Heart left ventricle (tissue), 16 donors: ENCODE data around the gene ABCC4. TPM values are rescaled to one million over a fixed set of nuclear protein-coding genes. Genes with fewer than 3 reads are reported as not detected.
"Not testable (repeated sequence)": the region's sequence is repeated elsewhere in the genome, so short reads cannot be mapped to it uniquely, and the experiment has no call there.

Experiments
- ATAC-seq, 4 donors: fragments of 200-7000 bp; cut with Tn5 transposase; one replicate each; pipeline ENCODE4 v1.9.1; 2020 to 2022; ENCODE audit warnings: moderate library complexity in 4 of 4, mild to moderate bottlenecking in 3 of 4, moderate number of reproducible peaks in 1 of 4
- DNase-seq, 5 donors: peaks; one replicate each; pipeline ENCODE4 v3.0.0-alpha.2; 2020
- H3K27ac ChIP-seq, 12 donors: fragments of 200-600 bp; sonication (generic) in 4 of 12; one replicate each; pipeline versions ENCODE4 v1.5.0 to v1.8.0; 2016 to 2022; ENCODE audit warnings: mild to moderate bottlenecking in 2 of 12
- H3K27me3 ChIP-seq, 9 donors: fragments of 200-600 bp; sonication (generic) in 2 of 9; one replicate each; pipeline versions ENCODE4 v1.5.1 to v1.8.0; 2016 to 2022; ENCODE audit warnings: mild to moderate bottlenecking in 3 of 9
- H3K36me3 ChIP-seq, 9 donors: fragments of 200-600 bp; sonication (generic) in 2 of 9; one replicate each; pipeline versions ENCODE4 v1.5.0 to v1.8.0; 2018 to 2022; ENCODE audit warnings: mild to moderate bottlenecking in 2 of 9
- H3K4me1 ChIP-seq, 12 donors: fragments of 200-600 bp; sonication (generic) in 4 of 12; one replicate each; pipeline versions ENCODE4 v1.5.0 to v1.8.0; 2016 to 2022; ENCODE audit warnings: mild to moderate bottlenecking in 3 of 12
- H3K4me3 ChIP-seq, 12 donors: fragments of 200-600 bp; sonication (generic) in 4 of 12; one replicate each; pipeline versions ENCODE4 v1.5.0 to v1.8.0; 2017 to 2022; ENCODE audit warnings: mild to moderate bottlenecking in 9 of 12, moderate library complexity in 4 of 12
- H3K9me3 ChIP-seq, 12 donors: fragments of 200-600 bp; sonication (generic) in 4 of 12; one replicate each; pipeline versions ENCODE4 v1.5.0 to v1.8.0; 2016 to 2022; ENCODE audit warnings: mild to moderate bottlenecking in 1 of 12
- CTCF ChIP-seq, 12 donors: fragments of 200-600 bp; sonication (generic) in 4 of 12; IDR thresholded peaks; one replicate each; pipeline versions ENCODE4 v1.5.0 to v1.8.0; 2018 to 2022; ENCODE audit warnings: antibody characterized with exemption in 12 of 12, mild to moderate bottlenecking in 5 of 12
- POLR2A ChIP-seq, 2 donors: fragments of 450-650 bp; IDR thresholded peaks; one replicate each; pipeline ENCODE4 v1.6.1; 2017; ENCODE audit warnings: antibody characterized with exemption in 2 of 2, mild to moderate bottlenecking in 2 of 2, moderate library complexity in 2 of 2
- WGBS, 4 donors: extraction: QIAGEN DNeasy Blood & Tissue Kit in 2 of 4; methylation state at CpG; one replicate each; pipeline versions ENCODE4 v1.1.5 to v1.1.7; 2013 to 2018; 5-methylcytosine and 5-hydroxymethylcytosine counted together
- intact Hi-C, 10 donors: fragments of 100-400 bp; cut with DNase I; formaldehyde crosslinking; loops; one replicate each; pipeline versions ENCODE4 v1.11.1 to v1.14.2; 2022
- polyA plus RNA-seq, 2 donors: library from polyadenylated mRNA; stranded (reverse); fragments of 200-250 nt; gene quantifications; one replicate each; pipeline ENCODE4 v1.2.3, GENCODE V29; 2013
- total RNA-seq, 9 donors: library from RNA; depleted of rRNA in 2 of 9; stranded (reverse); fragments of >200 nt in 2 of 9; fragmentation: NEBNext Ultra II Directional in 3 of 9; extraction: Animal tissue kit (Norgen Biotek cat#: 25700) in 3 of 9; gene quantifications; one replicate each; pipeline versions ENCODE4 v1.1.0 to v1.2.4, GENCODE V29; 2016 to 2023
- donor health status: ischemic (EF 13 %, LVEDD 7.1; RV severe dilation, severe dysfunction).
- donor health status: healthy with polysubstance abuse.
- donor health status: DM: no; HTN: yes; CAD: no.
- donor health status: DM: no; HTN: no; CAD: no.
- donor health status: ischemic (EF 25% LVEDD 6.9; RV normal size, moderate dysfunction).
- donor health status: ischemic (EF 25% LVEDD 5.7; RV mildly dilated, moderate dysfunction).
- donor health status: healthy.
- donor health status: DM: yes; HTN: yes; CAD: no.
- donor health status: ischemic (EF 35%, LVEDD 5.7; RV mildly dilated, moderate dysfunction).
- donor health status: nonischemic (EF 11% LVEDD 7.7; RV severe dilation, severe dysfunction).
- donor health status: DM: yes; HTN: yes; CAD: no.
- donor health status: PGD.
- donor health status: ischemic (EF 29% LVEDD 5.4; RV normal size, mild dysfunction).
- donor health status: nonischemic (EF 23%, LVEDD 6.1; RV moderate dilation, normal function).

The ABCC4 gene
- total and polyA plus RNA-seq, 11 donors, result 0.69 to 9.0 (median 5.3) TPM

GRCh38 chr13:95275322-95276036 lies 25.8 kb downstream of the ABCC4 start:
- H3K4me3 ChIP-seq, result no peak overlapping the region
- intact Hi-C loops, result no loop called here
- peaks cover 0 to 1% (median 0%) of the 10 kb centered on the region in 12 donors for H3K9me3 ChIP-seq
- H3K27ac ChIP-seq, result peak overlapping the region in 4 of 12 donors; percentile 11 to 32 (median 22)
- peaks cover 0 to 44% (median 13%) of the 10 kb centered on the region in 12 donors for H3K4me1 ChIP-seq
- no peaks in the 10 kb centered on the region for H3K36me3 ChIP-seq
- ATAC-seq (no peak), DNase-seq (no peak)
- TF ChIP-seq CTCF (IDR thresholded peaks at IDR 0.05) (no peak), POLR2A (IDR thresholded peaks at IDR 0.05) (no peak)
- 81 to 89% (median 85%) methylated on average over 4 of the region's 4 CpGs for WGBS, 4 donors
- no peaks in the 10 kb centered on the region for H3K27me3 ChIP-seq

- ATAC-seq, H3K36me3 ChIP-seq, H3K4me3 ChIP-seq, intact Hi-C loops, H3K9me3 ChIP-seq, H3K27me3 ChIP-seq, DNase-seq: not testable (repeated sequence)
- Histone ChIP-seq H3K4me1 (peaks cover 0 to 33% (median 7%) of the 10 kb centered on the region in 12 donors), H3K27ac (peak overlapping the region in 6 of 12 donors; percentile 15 to 58 (median 38))
- 85 to 89% (median 86%) methylated on average over 11 to 12 of the region's 12 CpGs for WGBS, 4 donors
Measured at GRCh38 chr13:95273592-95274132, 27.6 kb downstream of the ABCC4 start.

- H3K27me3 ChIP-seq, intact Hi-C loops, H3K4me3 ChIP-seq, H3K36me3 ChIP-seq, H3K9me3 ChIP-seq, DNase-seq, ATAC-seq: not testable (repeated sequence)
- WGBS, 4 donors, result 86 to 92% (median 91%) methylated on average over 7 of the region's 7 CpGs
- Histone ChIP-seq H3K4me1 (peaks cover 0 to 33% (median 7%) of the 10 kb centered on the region in 12 donors), H3K27ac (peak overlapping the region in 9 of 12 donors; percentile 6 to 79 (median 36))
Measured at GRCh38 chr13:95272076-95272475, 29.2 kb downstream of the ABCC4 start.

- ATAC-seq, result no peak
- no peaks in the 10 kb centered on the region for H3K36me3 ChIP-seq
- no peak overlapping the region for H3K4me3 ChIP-seq
- peaks cover 0 to 24% (median 5%) of the 10 kb centered on the region in 12 donors for H3K4me1 ChIP-seq
- no peak for TF ChIP-seq POLR2A (IDR thresholded peaks at IDR 0.05)
- WGBS, 4 donors, result 68 to 81% (median 71%) methylated on average over 3 of the region's 3 CpGs
- intact Hi-C loops, result no loop called here
- DNase-seq, result no peak
- H3K27me3 ChIP-seq, result no peaks in the 10 kb centered on the region
- peaks cover 0 to 9% (median 0%) of the 10 kb centered on the region in 12 donors for H3K9me3 ChIP-seq
- peak overlapping the region in 1 of 12 donors; percentile 79 for H3K27ac ChIP-seq
Measured at GRCh38 chr13:95269756-95270155, 31.5 kb downstream of the ABCC4 start.

- WGBS, 4 donors, result 84 to 93% (median 86%) methylated on average over 15 to 16 of the region's 16 CpGs
- DNase-seq, H3K9me3 ChIP-seq, intact Hi-C loops, H3K27me3 ChIP-seq, ATAC-seq, H3K36me3 ChIP-seq, H3K4me3 ChIP-seq: not testable (repeated sequence)
- Histone ChIP-seq H3K27ac (peak overlapping the region in 1 of 12 donors; percentile 79), H3K4me1 (peaks cover 0 to 17% (median 0%) of the 10 kb centered on the region in 12 donors)
Measured at GRCh38 chr13:95268343-95269065, 32.7 kb downstream of the ABCC4 start.
